DOHH2 (cell line): Measurements from ENCODE around the gene GOLIM4.

Source experiments
- H3F3A ChIP-seq: fragments of 200-600 bp; sonication (generic), shearing (Covaris generic); 2 replicates; pipeline ENCODE4 v1.6.0; 2016; ENCODE audit warnings: antibody characterized with exemption, mild to moderate bottlenecking; ENCODE audit not compliant: control insufficient read depth, insufficient read depth
- H3K27ac ChIP-seq: fragments of 200-600 bp; sonication (generic); 2 replicates; pipeline ENCODE4 v1.5.1; 2014; ENCODE audit warnings: low read depth, mild to moderate bottlenecking, low read length, moderate library complexity
- H3K27me3 ChIP-seq: fragments of 200-600 bp; sonication (generic); 2 replicates; pipeline ENCODE4 v1.6.1; 2014; ENCODE audit warnings: mild to moderate bottlenecking, low read length, mixed read lengths; ENCODE audit not compliant: control insufficient read depth
- H3K36me3 ChIP-seq: fragments of 200-600 bp; sonication (generic); 2 replicates; pipeline ENCODE4 v1.6.1; 2014; ENCODE audit warnings: mild to moderate bottlenecking, low read length, moderate library complexity, mixed read lengths; ENCODE audit not compliant: control insufficient read depth
- H3K4me1 ChIP-seq: fragments of 200-600 bp; sonication (generic); 2 replicates; pipeline ENCODE4 v1.6.1; 2014; ENCODE audit warnings: mild to moderate bottlenecking, low read length, mixed read lengths; ENCODE audit not compliant: control insufficient read depth
- H3K4me2 ChIP-seq: fragments of 200-600 bp; sonication (generic); 2 replicates; pipeline ENCODE4 v1.6.0; 2014; ENCODE audit warnings: mild to moderate bottlenecking, low read length, moderate library complexity
- H3K4me3 ChIP-seq: fragments of 200-600 bp; sonication (generic); 2 replicates; pipeline ENCODE4 v1.5.1; 2014; ENCODE audit warnings: mild to moderate bottlenecking, low read length, mixed read lengths
- H3K79me2 ChIP-seq: fragments of 200-600 bp; sonication (generic); 2 replicates; pipeline ENCODE4 v1.6.1; 2014; ENCODE audit warnings: mild to moderate bottlenecking, low read length, mixed read lengths; ENCODE audit not compliant: control insufficient read depth
- H3K9me2 ChIP-seq: fragments of 200-600 bp; sonication (generic); replicated peaks from 2 replicates; pipeline ENCODE4 v1.6.1; 2014; ENCODE audit warnings: mild to moderate bottlenecking, low read length, mixed read lengths; ENCODE audit not compliant: control insufficient read depth
- H3K9me3 ChIP-seq: fragments of 200-600 bp; sonication (generic); 2 replicates; pipeline ENCODE4 v1.6.1; 2014; ENCODE audit warnings: antibody characterized with exemption, low read length, mixed read lengths; ENCODE audit not compliant: control insufficient read depth, insufficient read depth
- H4K20me1 ChIP-seq: fragments of 200-600 bp; sonication (generic); 2 replicates; pipeline ENCODE4 v1.6.0; 2014; ENCODE audit warnings: low read depth, mild to moderate bottlenecking, antibody characterized with exemption, low read length, moderate library complexity; ENCODE audit not compliant: control insufficient read depth, insufficient read depth
- EZH2phosphoT487 ChIP-seq: fragments of 200-600 bp; sonication (generic); IDR thresholded peaks from 2 replicates; pipeline ENCODE4 v1.6.1; 2017; ENCODE audit warnings: borderline replicate concordance, mild to moderate bottlenecking, antibody characterized with exemption, low read length, moderate library complexity, mixed read lengths
- TF ChIP-seq, protein P1 (sequence below): fragments of 200-600 bp; sonication (generic); IDR thresholded peaks from one replicate; pipeline ENCODE4 v1.5.1; 2014; ENCODE audit warnings: antibody characterized with exemption, mild to moderate bottlenecking, low read depth, low read length; ENCODE audit not compliant: poor library complexity, severe bottlenecking

Gene GOLIM4

GRCh38 chr3:168047190-168047795 is 48.4 kb downstream of the GOLIM4 start:
- H3F3A ChIP-seq, result no peaks in the 10 kb centered on the region
- peaks cover 9% of the 10 kb centered on the region; the same call in 1 of the 2 replicates for H3K79me2 ChIP-seq
- H3K4me1 ChIP-seq, result peaks cover 6% of the 10 kb centered on the region; the same call in 1 of the 2 replicates
- H3K4me3 ChIP-seq, result no peak overlapping the region
- no peaks in the 10 kb centered on the region for H3K9me3 ChIP-seq
- H3K27me3 ChIP-seq, result no peaks in the 10 kb centered on the region
- no peak overlapping the region for H3K4me2 ChIP-seq
- no peaks in the 10 kb centered on the region for H3K9me2 ChIP-seq
- TF ChIP-seq, protein P1, sequence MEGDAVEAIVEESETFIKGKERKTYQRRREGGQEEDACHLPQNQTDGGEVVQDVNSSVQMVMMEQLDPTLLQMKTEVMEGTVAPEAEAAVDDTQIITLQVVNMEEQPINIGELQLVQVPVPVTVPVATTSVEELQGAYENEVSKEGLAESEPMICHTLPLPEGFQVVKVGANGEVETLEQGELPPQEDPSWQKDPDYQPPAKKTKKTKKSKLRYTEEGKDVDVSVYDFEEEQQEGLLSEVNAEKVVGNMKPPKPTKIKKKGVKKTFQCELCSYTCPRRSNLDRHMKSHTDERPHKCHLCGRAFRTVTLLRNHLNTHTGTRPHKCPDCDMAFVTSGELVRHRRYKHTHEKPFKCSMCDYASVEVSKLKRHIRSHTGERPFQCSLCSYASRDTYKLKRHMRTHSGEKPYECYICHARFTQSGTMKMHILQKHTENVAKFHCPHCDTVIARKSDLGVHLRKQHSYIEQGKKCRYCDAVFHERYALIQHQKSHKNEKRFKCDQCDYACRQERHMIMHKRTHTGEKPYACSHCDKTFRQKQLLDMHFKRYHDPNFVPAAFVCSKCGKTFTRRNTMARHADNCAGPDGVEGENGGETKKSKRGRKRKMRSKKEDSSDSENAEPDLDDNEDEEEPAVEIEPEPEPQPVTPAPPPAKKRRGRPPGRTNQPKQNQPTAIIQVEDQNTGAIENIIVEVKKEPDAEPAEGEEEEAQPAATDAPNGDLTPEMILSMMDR, result peak; percentile 87
- TF ChIP-seq EZH2phosphoT487, result no peak
- no peaks in the 10 kb centered on the region for H4K20me1 ChIP-seq
- H3K27ac ChIP-seq, result no peak overlapping the region
- H3K36me3 ChIP-seq, result peaks cover 14% of the 10 kb centered on the region; the same call in 1 of the 2 replicates

- no peak for TF ChIP-seq EZH2phosphoT487
- TF ChIP-seq, protein P1, result no peak
- Histone ChIP-seq H3K9me3 (no peaks in the 10 kb centered on the region), H3K9me2 (no peaks in the 10 kb centered on the region), H3K4me1 (no peaks in the 10 kb centered on the region), H3F3A (no peaks in the 10 kb centered on the region), H3K4me3 (no peak overlapping the region), H3K36me3 (peaks cover 17% of the 10 kb centered on the region; the same call in 1 of the 2 replicates), H4K20me1 (no peaks in the 10 kb centered on the region), H3K79me2 (0 out of 2 replicates have a peak, but pooled peaks cover 3% of the 10 kb centered on the region), H3K4me2 (no peak overlapping the region), H3K27ac (no peak overlapping the region), H3K27me3 (no peaks in the 10 kb centered on the region)
These were observed 51.7 kb downstream of the GOLIM4 start for GRCh38 chr3:168044049-168044448.

DNA sequence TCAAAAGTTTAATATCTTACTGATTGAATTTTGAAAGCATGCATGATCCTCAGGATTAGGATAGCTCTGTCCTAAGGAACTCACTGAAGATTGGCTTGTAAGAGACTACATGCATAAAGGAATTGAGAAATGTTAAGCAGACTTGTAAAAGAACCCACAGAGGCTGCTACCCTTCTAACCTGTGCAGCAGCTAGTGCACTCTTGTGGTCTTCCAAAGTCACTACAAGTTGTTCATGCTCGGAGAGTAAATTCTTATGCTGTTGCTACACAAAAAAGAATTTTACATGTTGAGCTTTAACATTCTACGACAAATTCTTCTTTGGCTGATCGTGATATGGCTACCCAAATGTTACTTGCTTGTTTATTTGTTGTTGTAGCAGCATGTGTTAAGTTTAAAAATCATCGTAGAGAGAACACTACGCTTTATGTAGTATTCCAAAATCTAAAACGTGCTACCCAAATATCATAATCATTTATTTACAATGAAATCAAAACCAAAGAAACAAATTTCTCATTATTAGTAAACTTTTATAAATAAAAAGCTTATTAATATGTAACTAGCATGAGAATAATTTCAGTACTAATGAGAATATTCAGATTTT is 55.0 kb downstream of the GOLIM4 start:
- H3K79me2 ChIP-seq, result no peaks in the 10 kb centered on the region
- H3K36me3 ChIP-seq, result peaks cover 21% of the 10 kb centered on the region; the same call in 1 of the 2 replicates

More for the DNA sequence above, 55.0 kb downstream of the GOLIM4 start:
- no peaks in the 10 kb centered on the region for H3K9me3 ChIP-seq
- H3F3A ChIP-seq, result no peaks in the 10 kb centered on the region
- H3K4me1 ChIP-seq, result no peaks in the 10 kb centered on the region
- no peak overlapping the region for H3K27ac ChIP-seq
- TF ChIP-seq, protein P1, result peak; percentile 71
- TF ChIP-seq EZH2phosphoT487, result no peak
- no peaks in the 10 kb centered on the region for H3K9me2 ChIP-seq
- H3K4me3 ChIP-seq, result no peak overlapping the region
- no peaks in the 10 kb centered on the region for H3K27me3 ChIP-seq
- H3K4me2 ChIP-seq, result no peak overlapping the region
- no peaks in the 10 kb centered on the region for H4K20me1 ChIP-seq
